ENCODE results near the gene LLGL2.

GRCh38 chr17:75559958-75560533 is 34.5 kb downstream of the LLGL2 start:
- TF ChIP-seq POLR2A (IDR thresholded peaks at IDR 0.05; ENCODE audit: low read depth) = no peak
- TF ChIP-seq, protein P1, sequence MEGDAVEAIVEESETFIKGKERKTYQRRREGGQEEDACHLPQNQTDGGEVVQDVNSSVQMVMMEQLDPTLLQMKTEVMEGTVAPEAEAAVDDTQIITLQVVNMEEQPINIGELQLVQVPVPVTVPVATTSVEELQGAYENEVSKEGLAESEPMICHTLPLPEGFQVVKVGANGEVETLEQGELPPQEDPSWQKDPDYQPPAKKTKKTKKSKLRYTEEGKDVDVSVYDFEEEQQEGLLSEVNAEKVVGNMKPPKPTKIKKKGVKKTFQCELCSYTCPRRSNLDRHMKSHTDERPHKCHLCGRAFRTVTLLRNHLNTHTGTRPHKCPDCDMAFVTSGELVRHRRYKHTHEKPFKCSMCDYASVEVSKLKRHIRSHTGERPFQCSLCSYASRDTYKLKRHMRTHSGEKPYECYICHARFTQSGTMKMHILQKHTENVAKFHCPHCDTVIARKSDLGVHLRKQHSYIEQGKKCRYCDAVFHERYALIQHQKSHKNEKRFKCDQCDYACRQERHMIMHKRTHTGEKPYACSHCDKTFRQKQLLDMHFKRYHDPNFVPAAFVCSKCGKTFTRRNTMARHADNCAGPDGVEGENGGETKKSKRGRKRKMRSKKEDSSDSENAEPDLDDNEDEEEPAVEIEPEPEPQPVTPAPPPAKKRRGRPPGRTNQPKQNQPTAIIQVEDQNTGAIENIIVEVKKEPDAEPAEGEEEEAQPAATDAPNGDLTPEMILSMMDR (IDR thresholded peaks at IDR 0.05) = no peak
